H1 (cell line): ENCODE results near the gene TNS1. TPM values are rescaled to one million over a fixed set of nuclear protein-coding genes. Genes with fewer than 3 reads are reported as not detected.

Experiments
- KDM4A ChIP-seq: IDR thresholded peaks from one replicate; pipeline ENCODE4 v1.7.1; 2012; ENCODE audit warnings: low read depth, mild to moderate bottlenecking, moderate library complexity, low read length, inconsistent platforms; ENCODE audit not compliant: severe bottlenecking
- SRF ChIP-seq: IDR thresholded peaks from 2 replicates; pipeline ENCODE4 v1.6.1; 2011; ENCODE audit warnings: mild to moderate bottlenecking, low read depth, low read length, moderate library complexity
- TCF12 ChIP-seq: IDR thresholded peaks from 2 replicates; pipeline ENCODE4 v1.6.1; 2011; ENCODE audit warnings: low read depth, mild to moderate bottlenecking, low read length
- polyA plus RNA-seq, 7 experiments: library from polyadenylated mRNA; depleted of rRNA in 3 of 7; stranded (reverse) in 5 of 7; unstranded in 2 of 7; fragments of >200 nt in 5 of 7; fragments of 200-250 nt in 2 of 7; gene quantifications; 1 replicate in 5 of 7; 2 replicates in 1 of 7; 4 replicates in 1 of 7; pipeline versions ENCODE4 v1.2.1 to v1.2.3, GENCODE V29; 2011 to 2013; ENCODE audit warnings: missing spikeins in 2 of 7, mixed read lengths in 2 of 7
- total RNA-seq: library from RNA; stranded (reverse); fragmentation: NEBNext Ultra II Directional; extraction: Animal tissue kit (Norgen Biotek cat#: 25700); gene quantifications from 2 replicates; pipeline ENCODE4 v1.2.1, GENCODE V29; 2021

The TNS1 gene
- total and polyA plus RNA-seq, 2 of the 8 experiments (the other 6 are each of a cell fraction or from before 2014, with no cell fraction given), result 1.5 to 5.1 TPM

DNA sequence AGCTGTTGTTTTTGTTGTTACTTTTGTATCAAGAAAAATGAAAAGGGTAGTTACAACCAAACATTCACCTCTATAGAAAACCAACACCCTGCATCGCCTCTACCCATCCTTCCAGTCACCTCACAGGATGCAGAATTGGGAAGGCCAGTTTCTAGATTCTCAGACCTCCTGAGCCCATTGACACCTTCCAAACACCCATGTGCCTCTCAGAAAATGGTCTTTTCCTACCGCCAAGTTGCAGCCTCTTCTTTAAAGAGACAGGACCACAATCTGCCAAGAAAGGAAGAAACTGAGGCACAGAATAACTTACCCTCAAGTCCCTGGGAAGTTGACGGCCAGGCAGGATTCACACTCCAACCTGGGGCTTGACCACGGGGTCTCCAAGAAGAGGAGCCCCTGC lies 101.4 kb downstream of the TNS1 start (continued):
- TF ChIP-seq KDM4A (no peak), SRF (no peak), TCF12 (no peak)
